Measurements from ENCODE around the gene NLRX1. TPM values are rescaled to one million over a fixed set of nuclear protein-coding genes. Genes with fewer than 3 reads are reported as not detected.
"Not testable (repeated sequence)": the region's sequence is repeated elsewhere in the genome, so short reads cannot be mapped to it uniquely, and the experiment has no call there.

Gene NLRX1
- total RNA-seq, 4 donors from 2014 or later: 8.3 to 28.6 (median 21.3) TPM

DNA sequence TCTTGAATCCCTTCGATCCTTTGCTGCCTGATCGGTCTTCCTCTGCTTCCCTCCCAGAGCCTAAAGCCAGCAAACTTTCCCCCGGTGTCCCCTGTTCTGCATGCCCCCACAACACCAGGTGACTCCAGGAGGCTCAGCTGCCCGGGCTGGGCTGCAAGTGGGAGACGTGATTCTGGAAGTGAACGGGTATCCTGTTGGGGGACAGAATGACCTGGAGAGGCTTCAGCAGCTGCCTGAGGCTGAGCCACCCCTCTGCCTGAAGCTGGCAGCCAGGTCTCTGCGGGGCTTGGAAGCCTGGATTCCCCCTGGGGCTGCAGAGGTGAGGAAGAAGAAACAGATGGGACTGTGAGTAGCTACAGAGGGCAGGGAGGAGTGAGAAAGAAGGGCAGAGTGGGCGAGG is 20.4 kb downstream of the NLRX1 start:
- H3K36me3 ChIP-seq: no peaks in the 10 kb centered on the region
- H3K9me3 ChIP-seq: no peaks in the 10 kb centered on the region
- H3K4me1 ChIP-seq: no peaks in the 10 kb centered on the region
- no peaks in the 10 kb centered on the region for H3K27me3 ChIP-seq
- no peak for TF ChIP-seq POLR2A (IDR thresholded peaks at IDR 0.05)
- TF ChIP-seq, protein P1, sequence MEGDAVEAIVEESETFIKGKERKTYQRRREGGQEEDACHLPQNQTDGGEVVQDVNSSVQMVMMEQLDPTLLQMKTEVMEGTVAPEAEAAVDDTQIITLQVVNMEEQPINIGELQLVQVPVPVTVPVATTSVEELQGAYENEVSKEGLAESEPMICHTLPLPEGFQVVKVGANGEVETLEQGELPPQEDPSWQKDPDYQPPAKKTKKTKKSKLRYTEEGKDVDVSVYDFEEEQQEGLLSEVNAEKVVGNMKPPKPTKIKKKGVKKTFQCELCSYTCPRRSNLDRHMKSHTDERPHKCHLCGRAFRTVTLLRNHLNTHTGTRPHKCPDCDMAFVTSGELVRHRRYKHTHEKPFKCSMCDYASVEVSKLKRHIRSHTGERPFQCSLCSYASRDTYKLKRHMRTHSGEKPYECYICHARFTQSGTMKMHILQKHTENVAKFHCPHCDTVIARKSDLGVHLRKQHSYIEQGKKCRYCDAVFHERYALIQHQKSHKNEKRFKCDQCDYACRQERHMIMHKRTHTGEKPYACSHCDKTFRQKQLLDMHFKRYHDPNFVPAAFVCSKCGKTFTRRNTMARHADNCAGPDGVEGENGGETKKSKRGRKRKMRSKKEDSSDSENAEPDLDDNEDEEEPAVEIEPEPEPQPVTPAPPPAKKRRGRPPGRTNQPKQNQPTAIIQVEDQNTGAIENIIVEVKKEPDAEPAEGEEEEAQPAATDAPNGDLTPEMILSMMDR (IDR thresholded peaks at IDR 0.05): no peak
- H3K4me3 ChIP-seq: no peak overlapping the region
- H3K27ac ChIP-seq: no peak overlapping the region
- no peak for DNase-seq

DNA sequence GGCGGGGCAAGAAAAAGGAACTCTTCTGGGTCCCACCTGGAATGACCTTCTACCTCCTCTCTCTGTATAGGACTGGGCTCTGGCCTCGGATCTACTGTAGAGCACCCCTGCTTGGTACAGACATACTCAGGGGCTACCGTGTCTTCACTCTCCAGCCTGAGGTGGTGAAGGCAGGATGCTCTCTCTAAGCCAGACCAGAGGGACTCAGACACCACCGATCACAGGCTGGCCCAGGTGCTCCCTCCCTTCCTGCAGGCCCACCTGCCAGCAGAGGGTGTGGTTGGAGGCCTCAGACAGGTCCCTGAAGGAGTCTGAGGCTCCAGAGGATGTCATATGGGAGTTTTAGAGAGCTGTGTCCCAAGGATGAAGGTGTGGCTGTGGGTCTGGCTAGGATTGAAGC is 20.9 kb downstream of the NLRX1 start:
- H3K4me3 ChIP-seq: no peak overlapping the region
- no peak overlapping the region for H3K27ac ChIP-seq
- H3K4me1 ChIP-seq: no peaks in the 10 kb centered on the region
- peak in 1 of 3 donors; percentile 34 for DNase-seq
- TF ChIP-seq, protein P1 (IDR thresholded peaks at IDR 0.05): no peak
- no peak for TF ChIP-seq POLR2A (IDR thresholded peaks at IDR 0.05)
- H3K36me3 ChIP-seq: no peaks in the 10 kb centered on the region
- H3K27me3 ChIP-seq: no peaks in the 10 kb centered on the region
- H3K9me3 ChIP-seq: no peaks in the 10 kb centered on the region

DNA sequence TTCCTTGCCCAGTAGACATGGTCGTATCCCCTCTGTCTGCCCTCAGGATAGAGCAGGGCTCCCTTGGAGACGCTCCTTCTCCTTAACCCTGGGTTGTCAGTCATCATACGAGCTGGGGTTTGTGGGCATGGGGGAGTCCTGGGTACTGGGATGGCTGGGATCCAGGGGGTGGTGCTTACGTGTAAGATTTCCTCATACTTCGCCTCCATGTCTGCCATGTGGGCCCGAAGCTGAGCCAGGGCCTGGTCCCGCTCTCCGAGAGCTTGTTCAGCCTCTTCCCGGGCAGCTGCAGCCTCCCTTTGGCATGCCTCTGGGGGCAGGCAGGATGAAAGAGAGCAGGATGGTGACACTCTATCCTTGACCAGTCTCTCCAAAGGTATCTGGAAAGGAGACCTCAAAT is 22.0 kb downstream of the NLRX1 start:
- H3K4me3 ChIP-seq: no peak overlapping the region
- H3K27ac ChIP-seq: no peak overlapping the region
- no peaks in the 10 kb centered on the region for H3K9me3 ChIP-seq
- no peaks in the 10 kb centered on the region for H3K27me3 ChIP-seq
- TF ChIP-seq, protein P1 (IDR thresholded peaks at IDR 0.05): no peak
- no peak for TF ChIP-seq POLR2A (IDR thresholded peaks at IDR 0.05)
- no peak for DNase-seq
- H3K4me1 ChIP-seq: no peaks in the 10 kb centered on the region
- H3K36me3 ChIP-seq: no peaks in the 10 kb centered on the region

DNA sequence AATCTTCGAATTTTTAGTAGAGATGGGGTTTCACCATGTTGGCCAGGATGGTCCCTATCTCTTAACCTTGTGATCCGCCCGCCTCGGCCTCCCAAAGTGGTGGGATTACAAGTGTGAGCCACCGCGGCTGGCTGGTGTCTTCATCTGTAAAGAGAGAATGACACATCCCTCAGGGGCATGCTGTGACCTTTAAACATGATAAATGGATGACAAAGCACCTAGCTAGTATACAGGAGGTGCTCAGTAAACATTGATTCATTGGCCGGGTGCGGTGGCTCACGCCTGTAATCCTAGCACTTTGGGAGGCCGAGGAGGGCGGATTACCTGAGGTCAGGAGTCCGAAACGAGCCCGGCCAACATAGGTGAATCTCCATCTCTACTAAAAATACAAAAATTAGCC is 22.7 kb downstream of the NLRX1 start:
- peak overlapping the region in 1 of 4 donors; percentile 22 for H3K27ac ChIP-seq
- peak in 1 of 3 donors; percentile 67 for DNase-seq
- not testable (repeated sequence) for H3K36me3 ChIP-seq, H3K4me1 ChIP-seq, H3K9me3 ChIP-seq, H3K27me3 ChIP-seq, H3K4me3 ChIP-seq
- peak in 1 of 2 donors; percentile 11 for TF ChIP-seq POLR2A (IDR thresholded peaks at IDR 0.05)

DNA sequence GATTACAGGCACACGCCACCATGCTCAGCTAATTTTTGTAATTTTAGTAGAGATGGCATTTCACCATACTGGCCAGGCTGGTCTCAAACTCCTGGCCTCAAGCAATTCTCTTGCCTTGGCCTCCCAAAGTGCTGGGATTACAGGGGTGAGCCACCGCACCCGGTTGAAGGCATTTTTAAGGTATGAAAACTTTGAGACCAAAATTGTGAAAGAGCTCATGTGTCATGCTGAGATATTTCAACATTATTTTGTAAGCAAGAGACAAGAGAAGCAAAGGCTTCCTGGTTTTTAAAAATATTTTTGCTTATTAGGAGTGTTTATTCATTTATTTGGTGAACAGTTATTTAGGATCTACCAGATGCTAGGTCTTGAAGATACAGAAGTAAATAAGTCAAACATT is 23.6 kb downstream of the NLRX1 start:
- DNase-seq: no peak
- Histone ChIP-seq H3K9me3 (no peaks in the 10 kb centered on the region), H3K27me3 (no peaks in the 10 kb centered on the region), H3K4me1 (no peaks in the 10 kb centered on the region), H3K36me3 (no peaks in the 10 kb centered on the region), H3K27ac (no peak overlapping the region), H3K4me3 (no peak overlapping the region)
- TF ChIP-seq POLR2A (IDR thresholded peaks at IDR 0.05): no peak
- TF ChIP-seq, protein P1 (IDR thresholded peaks at IDR 0.05): no peak

DNA sequence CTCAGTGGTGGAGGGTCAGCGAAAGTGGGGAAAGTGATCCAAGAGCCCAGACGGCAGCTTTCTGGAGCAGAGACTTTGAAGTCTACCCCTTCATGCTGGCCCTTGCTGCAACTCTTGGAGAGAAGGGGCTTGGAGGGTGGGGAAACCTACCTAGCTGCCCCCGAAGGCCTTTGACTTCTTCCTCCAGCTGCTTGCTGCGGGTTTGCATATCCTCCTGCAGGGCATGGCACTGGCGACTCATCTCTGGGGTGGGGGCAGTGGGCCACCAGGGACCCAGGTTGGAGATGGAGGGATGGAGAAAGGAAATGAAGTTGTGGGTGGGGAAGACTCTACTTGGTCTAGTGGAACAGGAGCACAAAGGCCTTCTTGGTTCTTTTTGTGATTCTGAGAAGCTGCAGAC is 24.5 kb downstream of the NLRX1 start:
- no peaks in the 10 kb centered on the region for H3K4me1 ChIP-seq
- H3K36me3 ChIP-seq: no peaks in the 10 kb centered on the region
- no peak for TF ChIP-seq POLR2A (IDR thresholded peaks at IDR 0.05)
- TF ChIP-seq, protein P1 (IDR thresholded peaks at IDR 0.05): no peak
- H3K27me3 ChIP-seq: no peaks in the 10 kb centered on the region
- H3K4me3 ChIP-seq: no peak overlapping the region
- no peaks in the 10 kb centered on the region for H3K9me3 ChIP-seq
- peak in 1 of 3 donors; percentile 26 for DNase-seq
- H3K27ac ChIP-seq: no peak overlapping the region
